ENCODE data around the gene TTLL6. TPM values are rescaled to one million over a fixed set of nuclear protein-coding genes. Genes with fewer than 3 reads are reported as not detected.

The TTLL6 gene
- total and polyA plus RNA-seq, 4 donors, result 0.02 to 0.08 TPM; not detected in 2

DNA sequence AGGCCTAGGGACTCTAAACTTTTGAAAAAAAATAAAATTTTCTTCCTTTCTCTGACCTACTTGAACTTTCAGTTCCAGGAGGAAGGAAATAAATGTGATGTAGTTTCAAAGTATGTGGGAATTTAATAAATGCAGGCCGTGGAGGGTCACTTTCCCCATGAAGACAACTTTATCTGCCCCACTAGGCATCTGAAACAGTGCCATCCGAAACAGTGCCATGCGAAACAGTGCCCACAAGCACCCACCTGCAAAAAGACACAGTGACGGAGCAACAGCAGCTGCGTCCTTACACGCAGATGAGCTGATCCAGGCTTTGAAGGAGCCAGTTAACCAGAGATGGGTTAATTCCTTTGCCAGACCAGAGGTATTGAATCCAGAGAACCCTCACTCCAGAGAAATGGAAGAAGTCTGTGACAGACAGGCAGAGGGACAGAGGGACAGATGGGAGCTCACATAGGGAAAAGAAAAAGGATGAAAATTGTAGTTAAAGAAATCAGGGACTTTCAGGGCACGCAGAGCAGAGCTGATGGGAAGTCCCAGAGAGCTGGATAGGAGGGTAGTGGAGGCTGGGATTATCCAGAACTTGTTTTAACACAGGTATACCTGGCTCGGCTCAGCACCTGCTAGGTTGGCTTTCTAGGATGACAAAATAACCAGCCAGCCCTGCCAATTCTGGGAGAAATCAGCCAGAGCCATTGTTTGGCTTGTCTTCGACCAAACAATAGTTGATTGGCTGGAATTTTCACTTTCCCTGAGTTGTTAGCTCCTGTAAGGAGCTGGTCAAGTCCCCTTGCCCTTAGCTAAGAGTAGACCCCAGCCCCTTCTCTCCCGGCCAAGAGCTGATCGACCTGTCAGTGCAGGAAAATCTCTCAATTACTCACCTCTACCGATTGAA, 71.4 kb downstream of the TTLL6 start (continued):
- TF ChIP-seq REST (IDR thresholded peaks at IDR 0.05), result no peak

DNA sequence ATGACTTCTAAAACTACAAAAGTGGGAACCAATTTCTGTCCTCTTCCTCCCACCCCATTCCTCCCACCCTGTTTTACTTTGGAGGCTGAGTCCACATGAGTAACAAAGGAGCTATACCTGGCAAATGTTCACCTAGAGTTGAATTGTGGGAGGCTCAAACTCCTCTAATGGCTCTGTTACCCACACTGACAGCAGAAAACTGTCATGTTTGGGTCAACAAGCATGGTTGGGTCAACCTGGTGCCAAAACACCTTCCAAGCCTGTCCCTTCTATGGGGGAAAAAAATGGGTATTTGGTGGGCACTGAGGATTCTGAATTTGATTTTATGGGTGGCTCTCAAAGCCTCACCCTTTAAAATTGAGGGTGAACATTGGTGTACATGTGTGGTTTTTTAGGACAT, 76.5 kb downstream of the TTLL6 start:
- DNase-seq (ENCODE audit: low spot score), result no peak
- peaks cover 0 to 3% (median 0%) of the 10 kb centered on the region in 4 donors for H3K9me3 ChIP-seq (ENCODE audit: control insufficient read depth in 4 of 4, low read length in 3 of 4)
- H3K4me3 ChIP-seq (ENCODE audit: low read depth in 1 of 3, low read length in 3 of 3), result no peak overlapping the region
- peaks cover 0 to 4% (median 0%) of the 10 kb centered on the region in 4 donors for H3K4me1 ChIP-seq (ENCODE audit: control insufficient read depth in 4 of 4, insufficient read depth in 4 of 4, low read length in 3 of 4)
- no peaks in the 10 kb centered on the region for H3K36me3 ChIP-seq (ENCODE audit: control insufficient read depth in 4 of 4, insufficient read depth in 3 of 4, low read depth in 1 of 4, low read length in 3 of 4)
- H3K27me3 ChIP-seq (ENCODE audit: control insufficient read depth in 4 of 4, insufficient read depth in 4 of 4, low read length in 3 of 4), result peaks cover 12 to 37% (median 22%) of the 10 kb centered on the region in 4 donors
- H3K27ac ChIP-seq (ENCODE audit: low read depth in 1 of 2, low read length in 2 of 2), result no peak overlapping the region
- no peak for TF ChIP-seq SP1 (IDR thresholded peaks at IDR 0.05)
- TF ChIP-seq HNF4A (conservative IDR thresholded peaks at IDR 0.05), result no peak
- no peak for TF ChIP-seq NR2F2 (IDR thresholded peaks at IDR 0.05)
- TF ChIP-seq FOXA1 (IDR thresholded peaks at IDR 0.05), result no peak
- TF ChIP-seq MAX (IDR thresholded peaks at IDR 0.05), result no peak
- no peak overlapping the region for H3K9ac ChIP-seq (ENCODE audit: low read depth in 1 of 2, low read length in 2 of 2)

DNA sequence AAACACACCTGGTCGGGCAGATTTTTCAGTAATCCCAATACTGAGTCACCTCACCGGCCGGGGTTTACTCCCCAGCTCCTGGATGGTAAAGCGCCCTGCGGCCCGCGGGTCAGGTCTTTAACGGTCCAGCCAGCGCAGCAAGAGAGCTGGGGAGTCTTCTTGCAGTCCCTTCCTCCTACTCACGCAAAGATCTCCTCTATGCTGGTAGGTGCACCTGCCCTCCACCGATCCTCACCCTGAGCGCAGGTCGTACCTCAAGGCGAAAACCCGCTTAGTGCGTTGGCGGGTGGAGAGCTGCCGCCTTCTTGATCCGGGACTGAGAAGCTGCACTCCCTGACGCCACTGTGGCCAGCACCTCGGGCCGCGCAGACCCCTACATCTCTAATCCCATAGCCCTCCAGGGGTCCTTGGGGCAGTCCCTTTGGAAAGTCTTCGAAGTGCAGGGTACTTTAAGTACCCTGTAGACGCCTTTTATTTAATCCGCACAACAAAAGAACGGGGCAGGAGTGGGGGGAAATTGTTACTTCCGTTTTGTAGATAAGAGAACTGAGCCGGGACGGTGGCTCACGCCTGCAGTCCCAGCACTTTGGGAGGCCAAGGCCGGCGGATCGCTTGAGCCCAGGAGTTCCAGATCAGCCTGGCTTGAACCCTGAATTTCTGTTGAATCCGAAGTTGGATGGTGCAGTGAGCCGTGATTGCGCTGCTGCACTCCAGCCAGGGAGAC, 78.1 kb downstream of the TTLL6 start:
- 9% methylated on average over 37 of the region's 37 CpGs for WGBS
- no peaks in the 10 kb centered on the region for H3K36me3 ChIP-seq (ENCODE audit: control insufficient read depth in 4 of 4, insufficient read depth in 3 of 4, low read depth in 1 of 4, low read length in 3 of 4)
- no peak overlapping the region for H3K27ac ChIP-seq (ENCODE audit: low read depth in 1 of 2, low read length in 2 of 2)
- no peak overlapping the region for H3K4me3 ChIP-seq (ENCODE audit: low read depth in 1 of 3, low read length in 3 of 3)
- H3K9ac ChIP-seq (ENCODE audit: low read depth in 1 of 2, low read length in 2 of 2), result no peak overlapping the region
- no peak for DNase-seq (ENCODE audit: low spot score)
- peaks cover 0 to 3% (median 0%) of the 10 kb centered on the region in 4 donors for H3K9me3 ChIP-seq (ENCODE audit: control insufficient read depth in 4 of 4, low read length in 3 of 4)
- H3K4me1 ChIP-seq (ENCODE audit: control insufficient read depth in 4 of 4, insufficient read depth in 4 of 4, low read length in 3 of 4), result peaks cover 0 to 4% (median 0%) of the 10 kb centered on the region in 4 donors
- H3K27me3 ChIP-seq (ENCODE audit: control insufficient read depth in 4 of 4, insufficient read depth in 4 of 4, low read length in 3 of 4), result peaks cover 7 to 43% (median 22%) of the 10 kb centered on the region in 4 donors
- TF ChIP-seq YY1 (IDR thresholded peaks at IDR 0.05), result no peak
- TF ChIP-seq CTCF (IDR thresholded peaks at IDR 0.05; ENCODE audit: low read depth, low read length, missing input control), result no peak
- TF ChIP-seq NR2F2 (IDR thresholded peaks at IDR 0.05), result no peak
- TF ChIP-seq, protein P1, sequence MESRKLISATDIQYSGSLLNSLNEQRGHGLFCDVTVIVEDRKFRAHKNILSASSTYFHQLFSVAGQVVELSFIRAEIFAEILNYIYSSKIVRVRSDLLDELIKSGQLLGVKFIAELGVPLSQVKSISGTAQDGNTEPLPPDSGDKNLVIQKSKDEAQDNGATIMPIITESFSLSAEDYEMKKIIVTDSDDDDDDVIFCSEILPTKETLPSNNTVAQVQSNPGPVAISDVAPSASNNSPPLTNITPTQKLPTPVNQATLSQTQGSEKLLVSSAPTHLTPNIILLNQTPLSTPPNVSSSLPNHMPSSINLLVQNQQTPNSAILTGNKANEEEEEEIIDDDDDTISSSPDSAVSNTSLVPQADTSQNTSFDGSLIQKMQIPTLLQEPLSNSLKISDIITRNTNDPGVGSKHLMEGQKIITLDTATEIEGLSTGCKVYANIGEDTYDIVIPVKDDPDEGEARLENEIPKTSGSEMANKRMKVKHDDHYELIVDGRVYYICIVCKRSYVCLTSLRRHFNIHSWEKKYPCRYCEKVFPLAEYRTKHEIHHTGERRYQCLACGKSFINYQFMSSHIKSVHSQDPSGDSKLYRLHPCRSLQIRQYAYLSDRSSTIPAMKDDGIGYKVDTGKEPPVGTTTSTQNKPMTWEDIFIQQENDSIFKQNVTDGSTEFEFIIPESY (IDR thresholded peaks at IDR 0.05), result no peak
- no peak for TF ChIP-seq RXRA (IDR thresholded peaks at IDR 0.05)
- no peak for TF ChIP-seq TAF1 (conservative IDR thresholded peaks at IDR 0.05)
- no peak for TF ChIP-seq REST (IDR thresholded peaks at IDR 0.05)
- no peak for TF ChIP-seq RAD21 (IDR thresholded peaks at IDR 0.05)
- TF ChIP-seq GABPA (IDR thresholded peaks at IDR 0.05 in 1 of 2, conservative IDR thresholded peaks at IDR 0.05 in 1 of 2), result no peak
- TF ChIP-seq FOXA1 (IDR thresholded peaks at IDR 0.05), result no peak
- no peak for TF ChIP-seq EGR1 (IDR thresholded peaks at IDR 0.05; ENCODE audit: low read depth in 2 of 2)
- TF ChIP-seq JUND (IDR thresholded peaks at IDR 0.05), result no peak
- TF ChIP-seq MAX (IDR thresholded peaks at IDR 0.05), result no peak
- TF ChIP-seq FOXA2 (IDR thresholded peaks at IDR 0.05), result no peak
